Memory B cell (primary cell): Measurements from ENCODE around the gene SLC9A3.

ENCODE experiments used
- ATAC-seq: fragments of 150-1000 bp; cut with Tn5 transposase; 2 replicates; pipeline ENCODE4 v1.10.0; 2021; ENCODE audit warnings: low read depth, mild to moderate bottlenecking, moderate library complexity
- DNase-seq, 2 donors: peaks; one replicate each; pipeline ENCODE4 v3.0.0; 2022; ENCODE audit warnings: low spot score in 2 of 2
- H3K27ac Mint-ChIP-seq: one replicate; pipeline ENCODE4 v1.8.0; 2022; ENCODE audit warnings: mild to moderate bottlenecking, moderate library complexity, mixed read lengths
- H3K27me3 Mint-ChIP-seq: one replicate; pipeline ENCODE4 v1.8.0; 2022; ENCODE audit warnings: mixed read lengths
- H3K36me3 Mint-ChIP-seq: one replicate; pipeline ENCODE4 v1.8.0; 2022; ENCODE audit warnings: mild to moderate bottlenecking, mixed read lengths
- H3K4me1 Mint-ChIP-seq: one replicate; pipeline ENCODE4 v1.8.0; 2022; ENCODE audit warnings: mixed read lengths
- H3K4me3 Mint-ChIP-seq: one replicate; pipeline ENCODE4 v1.8.0; 2022; ENCODE audit warnings: mild to moderate bottlenecking, moderate library complexity, mixed read lengths
- H3K9me3 Mint-ChIP-seq: one replicate; pipeline ENCODE4 v1.8.0; 2022; ENCODE audit warnings: mixed read lengths

Gene SLC9A3

DNA sequence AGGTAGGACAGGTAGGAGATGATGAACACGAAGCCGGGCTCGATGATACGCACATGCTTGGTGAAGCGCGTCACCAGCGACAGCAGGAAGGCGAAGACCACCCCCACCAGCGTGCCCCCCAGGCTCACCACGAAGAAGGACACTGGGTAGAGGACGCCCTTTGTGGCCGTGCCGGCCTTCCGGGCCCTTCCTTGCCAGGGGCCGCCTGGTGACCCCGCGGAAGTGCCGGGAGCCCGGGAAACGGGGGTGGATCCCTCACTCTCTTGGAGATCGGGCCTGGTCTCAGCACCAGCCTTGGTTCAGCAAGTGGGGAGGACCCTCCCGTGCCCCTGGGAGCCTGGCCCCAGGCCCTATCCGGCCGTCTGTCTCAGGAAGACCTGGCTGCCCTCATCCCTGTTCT, 39.7 kb downstream of the SLC9A3 start:
- H3K4me1 Mint-ChIP-seq: no peaks in the 10 kb centered on the region
- no peaks in the 10 kb centered on the region for H3K36me3 Mint-ChIP-seq
- no peak for DNase-seq
- no peak overlapping the region for H3K27ac Mint-ChIP-seq
- peaks cover 17% of the 10 kb centered on the region for H3K27me3 Mint-ChIP-seq
- no peak for ATAC-seq
- H3K4me3 Mint-ChIP-seq: no peak overlapping the region
- H3K9me3 Mint-ChIP-seq: no peaks in the 10 kb centered on the region

DNA sequence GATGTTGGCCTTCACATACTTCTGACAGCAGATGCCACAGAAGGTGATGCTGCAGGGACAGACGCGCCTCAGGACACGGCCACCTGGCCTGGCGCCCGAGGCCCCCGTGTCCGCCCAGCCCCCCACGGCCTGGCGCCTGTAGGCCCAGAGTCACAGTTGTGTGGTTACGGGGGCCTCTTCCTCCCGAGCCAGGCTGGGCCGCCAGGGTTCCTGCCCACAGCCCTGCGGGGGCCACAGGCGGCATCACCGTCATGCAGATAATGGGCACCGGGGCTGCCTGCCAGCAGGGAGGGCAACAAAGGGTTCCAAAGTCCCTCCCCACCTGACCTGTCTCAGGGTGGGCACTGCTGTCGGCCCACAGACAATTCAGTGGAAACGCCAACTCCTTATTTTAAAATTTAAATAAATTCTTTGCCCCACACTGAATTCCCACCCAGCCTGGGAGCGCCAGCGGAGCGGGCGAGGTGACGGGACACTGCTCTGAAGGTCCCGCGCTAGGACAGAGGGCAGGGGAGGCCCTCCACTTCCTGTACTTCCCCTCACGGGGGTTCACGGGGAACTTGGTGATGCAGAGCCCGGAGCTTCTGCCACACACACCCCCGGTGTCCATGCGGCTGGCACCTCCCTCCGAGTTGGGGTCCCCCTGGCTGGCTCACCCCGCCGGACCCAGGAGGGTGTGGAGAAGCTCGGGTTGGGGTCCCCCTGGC, 40.7 kb downstream of the SLC9A3 start:
- no peak for DNase-seq
- Mint-ChIP-seq H3K27ac (no peak overlapping the region), H3K4me3 (no peak overlapping the region), H3K4me1 (no peaks in the 10 kb centered on the region), H3K9me3 (no peaks in the 10 kb centered on the region), H3K27me3 (peaks cover 17% of the 10 kb centered on the region), H3K36me3 (no peaks in the 10 kb centered on the region)
- ATAC-seq: no peak

DNA sequence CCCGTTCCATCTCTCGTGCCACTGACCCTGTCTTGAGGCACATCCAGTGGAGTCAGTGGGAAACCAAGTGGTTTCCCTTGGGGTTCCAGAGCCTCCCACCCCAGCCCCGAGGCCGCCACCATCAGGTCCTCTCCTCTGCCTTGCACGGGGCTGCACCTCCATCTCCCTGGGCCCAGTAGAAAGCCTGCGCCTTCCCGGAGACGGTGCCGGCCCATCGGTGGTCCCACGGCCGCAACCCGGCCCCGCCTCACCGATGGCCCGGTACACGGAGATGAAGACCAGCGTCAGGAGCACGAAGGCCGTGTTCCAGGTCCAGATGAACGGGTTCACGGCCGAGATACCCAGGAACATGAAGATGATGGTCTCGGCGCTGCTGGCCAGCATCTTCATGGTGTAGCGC, 41.2 kb downstream of the SLC9A3 start:
- no peaks in the 10 kb centered on the region for H3K9me3 Mint-ChIP-seq
- H3K27me3 Mint-ChIP-seq: peaks cover 18% of the 10 kb centered on the region
- H3K4me3 Mint-ChIP-seq: no peak overlapping the region
- no peaks in the 10 kb centered on the region for H3K36me3 Mint-ChIP-seq
- no peaks in the 10 kb centered on the region for H3K4me1 Mint-ChIP-seq
- ATAC-seq (no peak), DNase-seq (no peak)
- H3K27ac Mint-ChIP-seq: no peak overlapping the region

- Mint-ChIP-seq H3K4me1 (no peaks in the 10 kb centered on the region), H3K9me3 (no peaks in the 10 kb centered on the region), H3K4me3 (no peak overlapping the region), H3K27me3 (peaks cover 18% of the 10 kb centered on the region), H3K27ac (no peak overlapping the region), H3K36me3 (no peaks in the 10 kb centered on the region)
- ATAC-seq (no peak), DNase-seq (no peak)
Observed at GRCh38 chr5:482506-482905, 41.7 kb downstream of the SLC9A3 start.

- Mint-ChIP-seq H3K36me3 (no peaks in the 10 kb centered on the region), H3K27me3 (peaks cover 21% of the 10 kb centered on the region), H3K27ac (no peak overlapping the region), H3K9me3 (no peaks in the 10 kb centered on the region), H3K4me1 (no peaks in the 10 kb centered on the region), H3K4me3 (no peak overlapping the region)
- ATAC-seq (no peak), DNase-seq (no peak)
Observed at GRCh38 chr5:482021-482420, 42.2 kb downstream of the SLC9A3 start.

- H3K4me3 Mint-ChIP-seq: no peak overlapping the region
- DNase-seq: no peak
- ATAC-seq: no peak
- H3K27ac Mint-ChIP-seq: no peak overlapping the region
- H3K9me3 Mint-ChIP-seq: no peaks in the 10 kb centered on the region
- no peaks in the 10 kb centered on the region for H3K36me3 Mint-ChIP-seq
- no peaks in the 10 kb centered on the region for H3K4me1 Mint-ChIP-seq
- peaks cover 22% of the 10 kb centered on the region for H3K27me3 Mint-ChIP-seq
Observed at GRCh38 chr5:481347-481746, 42.9 kb downstream of the SLC9A3 start.

- H3K9me3 Mint-ChIP-seq: no peaks in the 10 kb centered on the region
- H3K4me3 Mint-ChIP-seq: no peak overlapping the region
- DNase-seq: no peak
- peaks cover 28% of the 10 kb centered on the region for H3K27me3 Mint-ChIP-seq
- peaks cover 2% of the 10 kb centered on the region for H3K4me1 Mint-ChIP-seq
- no peak overlapping the region for H3K27ac Mint-ChIP-seq
- H3K36me3 Mint-ChIP-seq: no peaks in the 10 kb centered on the region
- no peak for ATAC-seq
Observed at GRCh38 chr5:479566-480319, 44.5 kb downstream of the SLC9A3 start.

DNA sequence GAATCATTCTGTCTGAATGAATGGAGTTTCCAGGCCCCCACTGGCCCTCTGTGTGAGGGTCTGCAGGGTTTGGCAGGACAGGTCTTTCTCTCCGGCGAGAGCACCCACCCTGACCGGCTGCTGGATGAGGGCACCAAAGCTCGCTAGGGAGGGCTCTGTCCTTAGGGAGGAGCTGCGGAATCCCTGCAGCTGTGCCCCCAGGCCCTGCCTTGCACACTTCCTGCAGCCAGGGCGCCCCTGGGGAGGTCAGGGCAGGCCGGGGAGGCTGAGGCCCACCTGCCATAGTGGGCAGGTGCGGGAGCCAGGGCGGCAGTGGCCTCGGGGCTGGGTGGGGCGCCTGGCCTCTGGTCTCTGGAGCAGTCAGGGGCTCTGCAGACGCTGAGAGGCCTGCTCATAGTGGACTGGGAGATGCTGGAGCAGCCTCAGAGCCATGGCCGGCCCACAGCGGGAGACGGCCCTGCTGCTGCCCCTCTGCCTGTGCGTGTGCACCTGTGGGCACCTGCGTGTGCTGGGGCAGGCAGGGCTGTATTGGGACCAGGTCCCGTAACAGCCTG, 45.2 kb downstream of the SLC9A3 start:
- DNase-seq: no peak
- no peak overlapping the region for H3K27ac Mint-ChIP-seq
- H3K4me1 Mint-ChIP-seq: peaks cover 5% of the 10 kb centered on the region
- ATAC-seq: no peak
- peaks cover 26% of the 10 kb centered on the region for H3K27me3 Mint-ChIP-seq
- H3K36me3 Mint-ChIP-seq: no peaks in the 10 kb centered on the region
- H3K4me3 Mint-ChIP-seq: no peak overlapping the region
- H3K9me3 Mint-ChIP-seq: no peaks in the 10 kb centered on the region

DNA sequence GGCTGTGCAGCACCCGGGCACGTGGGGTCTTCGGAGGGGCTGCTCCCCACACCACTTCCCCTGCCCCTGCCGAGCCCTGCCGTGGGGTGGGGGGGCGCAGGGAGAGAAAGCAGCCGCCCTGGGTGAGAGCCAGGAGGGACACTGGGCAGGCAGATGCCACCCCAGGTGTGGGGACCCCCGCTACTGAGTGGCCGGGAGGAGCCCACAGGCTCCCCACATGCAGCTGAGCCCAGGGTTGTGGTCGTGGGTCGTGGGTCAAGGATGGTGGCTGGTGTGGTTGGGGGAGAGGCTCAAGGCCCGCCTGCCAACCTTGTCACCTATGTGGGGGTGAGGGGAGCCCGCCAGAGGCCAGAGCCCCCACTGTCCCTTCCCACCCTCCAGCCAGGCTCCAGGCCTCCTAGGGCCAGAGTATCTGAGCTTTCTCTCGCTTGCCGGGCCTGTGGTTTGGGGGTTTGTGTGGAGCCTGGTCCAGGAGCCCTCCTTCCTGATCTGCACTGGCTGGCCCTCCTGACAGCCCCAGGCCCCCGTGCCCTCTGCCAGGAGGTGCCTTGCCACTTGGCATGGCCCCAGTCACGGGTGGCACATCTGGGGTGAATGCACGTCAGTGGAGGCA, 45.8 kb downstream of the SLC9A3 start:
- H3K36me3 Mint-ChIP-seq: no peaks in the 10 kb centered on the region
- peaks cover 8% of the 10 kb centered on the region for H3K4me1 Mint-ChIP-seq
- DNase-seq (no peak), ATAC-seq (no peak)
- no peak overlapping the region for H3K27ac Mint-ChIP-seq
- H3K4me3 Mint-ChIP-seq: no peak overlapping the region
- H3K9me3 Mint-ChIP-seq: no peaks in the 10 kb centered on the region
- H3K27me3 Mint-ChIP-seq: peaks cover 28% of the 10 kb centered on the region

DNA sequence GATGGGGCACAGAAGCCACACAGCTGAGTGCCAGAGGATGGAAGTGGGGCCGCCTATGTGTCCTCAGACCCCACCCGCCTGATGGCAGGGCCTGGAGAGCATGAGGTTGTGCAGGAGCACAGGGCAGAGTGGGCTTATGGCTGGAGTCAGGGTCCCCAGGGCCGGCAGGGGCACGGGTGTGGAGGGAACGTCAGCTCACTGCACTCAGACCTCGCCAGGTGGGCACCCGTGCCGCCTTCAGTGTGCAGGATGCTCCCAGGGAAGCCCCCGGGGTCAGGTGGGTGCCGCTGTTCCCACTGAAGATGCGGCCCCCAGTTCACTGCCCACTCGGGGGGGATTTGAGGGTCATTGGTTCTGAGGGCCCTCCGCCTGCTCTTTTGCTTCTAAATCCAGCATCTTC, 46.4 kb downstream of the SLC9A3 start:
- Mint-ChIP-seq H3K36me3 (no peaks in the 10 kb centered on the region), H3K27ac (no peak overlapping the region), H3K27me3 (peaks cover 26% of the 10 kb centered on the region), H3K4me3 (no peak overlapping the region), H3K4me1 (peaks cover 8% of the 10 kb centered on the region), H3K9me3 (no peaks in the 10 kb centered on the region)
- no peak for ATAC-seq
- no peak for DNase-seq

DNA sequence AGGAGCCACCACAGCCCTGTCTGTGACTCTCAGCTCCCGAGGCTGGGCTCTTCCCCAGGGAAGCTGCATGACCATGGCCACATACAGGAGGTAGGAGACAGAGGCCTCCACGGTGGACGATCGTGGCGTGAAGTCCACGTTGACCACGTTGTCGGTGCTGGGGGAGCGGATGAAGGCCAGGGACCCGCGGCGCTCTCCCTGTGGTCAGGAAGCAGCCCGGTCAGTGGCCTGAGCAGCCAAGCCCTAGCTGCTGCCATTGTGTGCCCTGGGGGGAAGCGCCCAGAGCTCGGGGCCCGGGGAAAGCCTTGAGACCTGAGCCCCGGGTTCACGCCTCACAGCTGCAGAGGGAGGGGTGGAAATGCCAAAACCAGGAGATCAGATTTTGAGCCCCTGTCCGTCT, 47.0 kb downstream of the SLC9A3 start:
- Mint-ChIP-seq H3K36me3 (no peaks in the 10 kb centered on the region), H3K27me3 (peaks cover 26% of the 10 kb centered on the region), H3K4me3 (no peak overlapping the region), H3K27ac (no peak overlapping the region), H3K9me3 (no peaks in the 10 kb centered on the region), H3K4me1 (peaks cover 8% of the 10 kb centered on the region)
- ATAC-seq: no peak
- DNase-seq: no peak

DNA sequence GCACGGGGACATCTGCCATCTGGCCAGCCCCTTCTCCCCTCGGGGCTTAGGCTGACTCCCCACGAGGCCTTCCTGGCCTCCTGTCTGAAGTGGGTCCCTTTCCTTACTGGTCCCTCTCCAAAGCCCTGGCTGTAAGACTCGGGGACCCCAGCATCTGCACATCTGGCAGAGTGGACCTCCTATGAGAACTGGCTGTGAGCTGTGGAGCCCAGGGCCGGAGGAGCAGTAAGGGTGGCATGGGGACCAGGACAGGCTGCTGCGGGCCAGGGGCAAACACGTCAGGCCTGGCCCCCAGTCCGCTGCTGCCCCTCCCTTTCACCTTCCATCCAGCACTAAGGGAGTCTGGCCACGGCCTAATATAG, 47.5 kb downstream of the SLC9A3 start:
- H3K36me3 Mint-ChIP-seq: peaks cover under 1% of the 10 kb centered on the region
- H3K4me3 Mint-ChIP-seq: no peak overlapping the region
- DNase-seq (no peak), ATAC-seq (no peak)
- peaks cover 26% of the 10 kb centered on the region for H3K27me3 Mint-ChIP-seq
- H3K27ac Mint-ChIP-seq: no peak overlapping the region
- no peaks in the 10 kb centered on the region for H3K9me3 Mint-ChIP-seq
- peaks cover 11% of the 10 kb centered on the region for H3K4me1 Mint-ChIP-seq

DNA sequence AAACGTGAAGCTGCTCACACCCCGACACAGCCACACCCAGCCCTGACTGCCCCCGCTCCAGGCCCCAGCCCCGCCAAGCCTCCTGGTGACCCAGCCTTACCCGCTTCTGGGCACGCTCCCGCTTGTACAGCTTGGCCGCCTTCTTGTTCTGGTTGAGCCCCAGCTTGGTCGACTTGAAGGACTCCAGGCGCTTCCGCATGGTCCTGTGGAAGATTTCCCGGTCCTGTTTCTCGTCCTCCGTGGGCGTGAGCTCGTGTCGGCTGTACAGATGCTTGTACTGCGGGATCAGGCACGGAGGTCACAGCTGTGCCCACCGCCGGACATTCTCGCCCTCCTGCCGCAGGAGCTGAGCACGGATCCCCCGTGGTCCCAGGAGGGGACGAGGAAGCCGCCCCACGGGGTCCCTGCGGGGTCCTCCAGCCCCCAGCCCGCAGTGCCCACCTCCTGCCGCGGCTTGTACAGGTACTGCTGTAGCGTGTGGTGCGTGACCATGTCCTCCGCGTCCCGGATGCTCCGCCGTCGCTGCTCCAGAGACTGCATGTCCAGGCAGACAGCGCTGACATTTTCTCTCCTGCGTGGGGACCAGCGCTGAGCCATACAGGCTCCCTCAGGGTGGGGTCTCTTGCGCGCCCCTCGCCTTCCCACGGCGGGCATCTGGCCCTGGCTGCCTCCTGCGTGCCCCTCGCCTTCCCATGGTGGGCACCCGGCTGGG, 48.0 kb downstream of the SLC9A3 start:
- H3K36me3 Mint-ChIP-seq: peaks cover 3% of the 10 kb centered on the region
- H3K4me1 Mint-ChIP-seq: peaks cover 15% of the 10 kb centered on the region
- DNase-seq (no peak), ATAC-seq (no peak)
- H3K4me3 Mint-ChIP-seq: no peak overlapping the region
- no peaks in the 10 kb centered on the region for H3K9me3 Mint-ChIP-seq
- peaks cover 24% of the 10 kb centered on the region for H3K27me3 Mint-ChIP-seq
- H3K27ac Mint-ChIP-seq: no peak overlapping the region

DNA sequence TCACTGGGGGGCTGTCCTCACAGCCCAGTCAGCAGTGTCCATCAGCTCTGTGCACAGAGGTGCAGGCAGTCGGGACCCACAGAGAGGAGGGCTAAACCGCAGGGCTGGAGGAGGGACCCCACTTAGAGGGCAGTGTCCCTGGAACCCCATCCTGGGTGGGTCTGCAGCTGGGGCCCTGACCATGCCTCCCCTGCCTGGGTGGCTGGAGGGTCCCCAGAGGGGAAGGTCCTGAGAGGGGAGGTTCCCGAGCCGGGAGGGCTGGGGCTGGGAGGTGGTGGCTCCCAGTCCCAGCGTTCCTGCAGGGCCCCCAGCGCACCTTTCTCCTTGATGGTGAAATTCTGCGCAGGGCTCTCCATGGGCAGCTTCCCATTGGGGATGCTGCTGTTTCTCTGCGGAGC, 48.5 kb downstream of the SLC9A3 start:
- DNase-seq (no peak), ATAC-seq (no peak)
- Mint-ChIP-seq H3K4me1 (peaks cover 20% of the 10 kb centered on the region), H3K4me3 (peak overlapping the region; percentile 54), H3K9me3 (no peaks in the 10 kb centered on the region), H3K27ac (no peak overlapping the region), H3K27me3 (peaks cover 24% of the 10 kb centered on the region), H3K36me3 (peaks cover 3% of the 10 kb centered on the region)
